Choroid plexus epithelial cell (primary cell): ENCODE measurements around the gene ASAP2.
A peak's percentile ranks its signal among the peaks of the same experiment; 100 is the strongest.

ENCODE experiments used
- DNase-seq: peaks from one replicate; pipeline ENCODE4 v3.0.0-alpha.2; 2010; ENCODE audit warnings: low read depth
- H3K4me3 ChIP-seq: 2 replicates; pipeline ENCODE4 v1.5.1; 2011; ENCODE audit warnings: low read depth, mild to moderate bottlenecking, control low read depth, low read length, moderate library complexity
- CTCF ChIP-seq: conservative IDR thresholded peaks from 2 replicates; pipeline ENCODE4 v1.5.1; 2011; ENCODE audit warnings: low read depth, mild to moderate bottlenecking, control low read depth, inconsistent platforms, low read length, moderate library complexity

The ASAP2 gene

GRCh38 chr2:9375857-9376428, 169.3 kb downstream of the ASAP2 start:
- no peak for TF ChIP-seq CTCF
- H3K4me3 ChIP-seq: no peak overlapping the region
- DNase-seq: no peak

- no peak for DNase-seq
- no peak overlapping the region for H3K4me3 ChIP-seq
- TF ChIP-seq CTCF: no peak
These were observed 171.0 kb downstream of the ASAP2 start for GRCh38 chr2:9377461-9378097.

- no peak for TF ChIP-seq CTCF
- peak; percentile 84 for DNase-seq
- H3K4me3 ChIP-seq: no peak overlapping the region
These were observed 172.1 kb downstream of the ASAP2 start for GRCh38 chr2:9378433-9379390.

- TF ChIP-seq CTCF: no peak
- DNase-seq: no peak
- no peak overlapping the region for H3K4me3 ChIP-seq
These were observed 172.8 kb downstream of the ASAP2 start for GRCh38 chr2:9379391-9379755.

GRCh38 chr2:9380702-9381628, 174.4 kb downstream of the ASAP2 start:
- no peak overlapping the region for H3K4me3 ChIP-seq
- DNase-seq: peak; percentile 91
- TF ChIP-seq CTCF: no peak

- no peak overlapping the region for H3K4me3 ChIP-seq
- DNase-seq: peak; percentile 44
- TF ChIP-seq CTCF: no peak
These were observed 176.1 kb downstream of the ASAP2 start for GRCh38 chr2:9382604-9383235.
